NK-92 (cell line): ENCODE data around the gene GRAMD1A.
"Not testable (repeated sequence)": the region's sequence is repeated elsewhere in the genome, so short reads cannot be mapped to it uniquely, and the experiment has no call there.

ENCODE experiments used
- DNase-seq: peaks from one replicate; lab custom pipeline; 2025; ENCODE audit not compliant: unreplicated experiment; lab: John Stamatoyannopoulos, UW

GRAMD1A gene

DNA sequence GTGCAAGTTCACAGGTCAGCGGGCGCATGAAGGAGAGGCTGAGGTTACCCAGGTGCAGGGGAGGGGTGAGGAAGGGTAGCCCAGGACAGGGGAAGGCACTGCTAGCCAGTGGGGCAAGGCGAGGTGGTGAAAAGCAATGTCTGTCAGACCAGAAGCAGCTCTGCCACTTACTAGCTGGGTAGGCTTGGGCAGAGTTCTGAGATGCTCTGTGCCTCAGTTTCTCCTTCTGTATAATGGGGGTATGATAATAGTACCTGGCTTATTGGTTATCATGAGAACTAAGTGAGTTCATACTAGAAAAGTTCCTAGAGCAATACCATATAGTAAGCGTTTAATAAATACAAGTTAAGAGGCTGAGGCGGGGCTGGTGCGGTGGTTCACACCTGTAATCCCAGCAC, 15.8 kb downstream of the GRAMD1A start:
- DNase-seq = no peak

DNA sequence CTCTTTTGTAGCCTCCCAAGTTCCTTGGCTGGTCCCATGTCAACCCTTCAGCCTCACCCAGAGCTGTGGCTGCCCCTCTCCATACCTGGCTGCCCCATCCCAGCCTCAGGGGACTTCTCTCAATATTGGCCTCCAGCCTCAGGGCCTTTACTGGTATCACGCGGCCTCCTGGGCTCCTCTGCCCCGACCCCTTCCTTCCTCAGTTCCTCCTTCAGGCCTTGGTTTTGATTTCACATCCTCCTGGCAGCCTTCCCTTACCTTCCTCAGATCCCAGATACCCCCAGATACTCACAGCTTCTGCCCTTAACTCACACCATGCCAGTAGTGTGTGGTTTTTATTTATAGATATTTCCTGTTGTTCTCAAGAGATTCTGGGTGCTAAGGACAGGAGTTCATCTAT, 17.4 kb downstream of the GRAMD1A start:
- DNase-seq = no peak

DNA sequence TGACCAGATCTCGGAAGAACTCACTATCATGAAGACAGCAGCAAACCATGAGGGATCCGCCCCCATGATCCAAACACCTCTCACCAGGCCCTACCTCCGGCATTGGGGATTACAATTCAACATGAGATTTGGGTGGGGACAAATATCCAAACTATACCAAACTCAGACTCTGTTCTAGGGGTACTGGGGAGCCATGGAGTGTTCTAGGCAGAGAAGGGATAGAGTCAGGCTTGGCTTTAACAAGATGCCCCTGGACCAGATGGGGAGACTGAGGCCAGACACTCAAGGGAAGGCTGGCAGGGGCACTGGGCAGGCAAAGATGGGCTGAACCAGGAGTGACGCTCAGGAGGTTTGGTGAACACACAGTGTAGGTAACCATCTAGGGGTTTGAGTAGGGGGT, 18.3 kb downstream of the GRAMD1A start:
- no peak for DNase-seq

DNA sequence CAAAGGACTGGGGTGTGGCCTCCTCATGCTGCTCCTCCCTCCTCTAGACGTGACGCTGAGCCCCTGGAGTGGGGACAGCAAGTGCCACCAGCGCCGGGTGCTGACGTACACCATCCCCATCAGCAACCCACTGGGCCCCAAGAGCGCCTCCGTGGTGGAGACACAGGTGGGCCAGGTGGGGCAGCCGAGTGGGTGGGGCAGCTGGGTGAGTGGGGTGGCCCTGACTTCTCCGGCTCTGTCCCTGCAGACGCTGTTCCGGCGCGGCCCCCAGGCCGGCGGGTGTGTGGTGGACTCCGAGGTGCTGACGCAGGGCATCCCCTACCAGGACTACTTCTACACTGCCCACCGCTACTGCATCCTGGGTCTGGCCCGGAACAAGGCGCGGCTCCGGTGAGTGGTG, 19.0 kb downstream of the GRAMD1A start:
- DNase-seq = no peak

DNA sequence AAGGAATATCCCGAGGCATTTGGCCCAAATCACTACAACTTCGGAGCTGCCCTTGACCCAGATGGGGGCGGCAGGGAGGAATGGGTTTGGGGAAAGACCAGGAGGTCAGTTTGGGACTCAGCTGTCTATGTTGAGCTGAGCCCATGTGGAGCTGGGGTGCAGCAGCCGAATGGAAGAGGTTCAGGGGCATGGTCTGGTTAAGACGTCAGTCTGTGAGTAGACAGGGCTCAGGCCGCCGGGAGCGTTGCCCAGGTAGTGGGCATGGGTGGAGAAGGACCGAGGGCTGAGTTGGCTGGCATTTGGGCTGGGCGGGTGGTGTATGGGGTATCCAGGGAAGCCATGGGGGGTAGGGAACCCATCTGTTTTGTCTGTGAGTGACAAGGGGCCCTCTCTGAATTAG, 20.9 kb downstream of the GRAMD1A start:
- no peak for DNase-seq

DNA sequence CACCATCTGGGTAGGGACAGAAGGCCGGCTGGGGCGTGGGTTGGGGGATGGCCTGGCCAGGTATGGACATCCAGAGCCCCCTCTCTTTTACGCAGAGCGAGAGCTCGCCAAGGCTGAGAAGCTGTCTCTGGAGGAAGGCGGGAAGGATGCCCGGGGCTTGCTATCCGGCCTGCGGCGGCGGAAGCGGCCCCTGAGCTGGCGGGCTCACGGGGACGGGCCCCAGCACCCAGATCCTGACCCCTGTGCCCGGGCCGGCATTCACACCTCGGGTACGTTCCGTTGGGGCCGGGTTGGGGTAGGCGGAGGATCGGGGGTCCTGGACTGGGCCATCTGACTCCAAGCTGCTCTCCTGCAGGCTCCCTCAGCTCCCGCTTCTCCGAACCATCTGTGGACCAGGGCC, 21.5 kb downstream of the GRAMD1A start:
- no peak for DNase-seq

DNA sequence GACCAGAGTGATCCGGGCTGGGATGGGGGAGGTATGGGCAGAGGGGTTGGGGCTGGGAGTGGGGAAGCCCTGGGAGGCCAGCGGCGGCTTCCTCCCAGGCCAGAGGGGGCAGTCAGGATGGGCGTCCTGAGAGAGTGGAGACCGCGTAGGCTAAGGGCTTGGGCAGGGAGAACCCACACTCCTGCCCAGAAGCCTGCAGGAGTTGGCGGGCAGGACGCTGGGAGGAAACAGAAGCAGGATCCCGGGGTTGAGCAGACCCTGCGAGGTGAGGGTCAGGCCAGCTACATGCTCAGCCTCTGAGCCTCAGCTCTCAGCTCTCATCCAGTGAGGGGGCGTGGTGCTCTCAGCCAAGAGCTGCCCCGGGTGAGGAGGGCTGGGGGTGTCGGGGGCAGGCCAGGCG, 22.3 kb downstream of the GRAMD1A start:
- DNase-seq = no peak

DNA sequence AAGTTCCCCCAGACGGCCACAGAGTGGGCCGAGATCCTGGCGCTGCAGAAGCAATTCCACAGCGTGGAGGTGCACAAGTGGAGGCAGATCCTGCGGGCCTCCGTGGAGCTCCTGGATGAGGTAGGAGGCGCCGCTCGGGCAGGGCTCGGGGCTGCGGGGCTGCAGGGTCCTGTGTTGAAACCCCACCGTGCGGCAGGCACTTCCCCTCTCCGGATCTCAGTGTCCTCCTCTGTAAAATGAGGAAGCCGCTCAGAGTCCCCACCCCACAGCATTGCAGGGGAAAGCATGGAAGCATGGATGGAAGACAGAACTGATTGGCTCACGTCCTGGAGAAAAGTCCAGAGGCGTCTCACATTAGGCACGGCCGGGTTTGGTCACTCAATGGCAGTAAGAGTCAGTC, 23.3 kb downstream of the GRAMD1A start:
- no peak for DNase-seq

DNA sequence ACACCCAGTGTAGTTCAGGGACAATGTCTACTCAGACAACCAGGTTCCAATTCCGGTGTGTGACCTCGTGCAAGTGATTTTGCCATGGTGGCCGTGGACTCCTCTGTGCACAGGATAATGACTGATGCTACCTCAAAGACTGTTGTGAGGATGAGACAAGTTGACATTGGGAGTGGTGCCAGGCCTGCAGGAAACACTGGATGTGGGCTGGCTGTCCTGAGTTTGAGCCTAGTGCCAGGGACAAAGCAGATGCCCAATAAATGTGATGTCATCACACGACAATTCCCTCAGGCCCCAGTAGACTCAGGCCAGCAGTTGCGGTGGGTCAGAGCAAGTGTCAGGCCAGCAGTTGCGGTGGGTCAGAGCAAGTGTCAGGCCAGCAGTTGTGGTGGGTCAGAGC, 24.0 kb downstream of the GRAMD1A start:
- no peak for DNase-seq

DNA sequence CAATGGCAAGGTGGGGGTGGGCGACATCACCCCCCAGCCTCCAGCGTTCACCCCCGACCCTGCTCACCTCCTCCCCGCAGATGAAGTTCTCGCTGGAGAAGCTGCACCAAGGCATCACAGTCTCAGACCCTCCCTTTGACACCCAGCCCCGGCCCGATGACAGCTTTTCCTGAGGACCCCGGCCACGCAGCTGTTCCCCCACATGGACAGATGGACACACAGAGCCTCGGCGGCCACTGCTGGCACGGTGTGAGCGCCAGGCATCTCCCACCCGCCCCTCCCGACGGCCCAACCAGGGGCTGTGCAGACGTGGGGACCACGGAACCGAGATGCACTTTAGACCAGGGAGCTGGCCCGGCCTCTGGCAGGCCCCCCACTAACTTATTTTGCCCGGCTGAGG, 25.8 kb downstream of the GRAMD1A start:
- DNase-seq = no peak

DNA sequence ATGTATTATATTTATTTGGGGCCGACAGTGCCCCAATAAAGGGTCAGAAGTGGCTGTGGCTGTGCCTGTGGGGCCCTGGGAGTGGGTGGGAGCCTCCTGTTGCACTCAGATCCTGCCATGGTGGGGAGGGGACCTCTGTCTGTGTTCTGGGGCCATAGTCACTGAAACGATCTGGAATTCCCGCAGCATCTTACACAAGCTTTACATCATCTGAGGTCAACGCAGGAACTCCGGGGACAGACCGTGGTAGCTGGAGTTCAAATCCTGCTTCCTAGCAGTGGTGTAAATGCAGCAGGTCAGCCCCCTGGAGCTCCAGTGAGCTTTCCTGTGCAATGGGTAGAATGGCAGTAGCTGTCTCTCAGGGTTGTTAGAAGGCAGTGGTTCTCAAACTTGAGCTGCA, 26.3 kb downstream of the GRAMD1A start:
- DNase-seq = no peak

DNA sequence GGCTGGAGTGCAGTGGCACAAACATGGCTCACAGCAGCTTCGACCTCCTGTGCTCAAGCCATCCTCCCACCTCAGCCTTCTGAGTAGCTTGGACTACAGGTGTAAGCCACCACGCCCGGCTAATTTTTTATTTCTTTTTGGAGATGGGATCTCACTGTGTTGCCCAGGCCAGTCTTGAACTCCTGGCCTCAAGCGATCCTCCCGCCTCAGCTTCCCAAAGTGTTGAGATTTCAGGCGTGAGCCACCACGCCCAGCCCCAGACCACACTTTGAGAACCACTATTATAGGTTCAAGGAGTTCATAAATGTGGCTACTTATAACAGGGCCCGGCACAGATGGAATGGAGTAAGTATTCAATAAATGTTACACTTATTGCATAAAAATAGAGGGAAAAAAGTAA, 26.9 kb downstream of the GRAMD1A start:
- DNase-seq = no peak

DNA sequence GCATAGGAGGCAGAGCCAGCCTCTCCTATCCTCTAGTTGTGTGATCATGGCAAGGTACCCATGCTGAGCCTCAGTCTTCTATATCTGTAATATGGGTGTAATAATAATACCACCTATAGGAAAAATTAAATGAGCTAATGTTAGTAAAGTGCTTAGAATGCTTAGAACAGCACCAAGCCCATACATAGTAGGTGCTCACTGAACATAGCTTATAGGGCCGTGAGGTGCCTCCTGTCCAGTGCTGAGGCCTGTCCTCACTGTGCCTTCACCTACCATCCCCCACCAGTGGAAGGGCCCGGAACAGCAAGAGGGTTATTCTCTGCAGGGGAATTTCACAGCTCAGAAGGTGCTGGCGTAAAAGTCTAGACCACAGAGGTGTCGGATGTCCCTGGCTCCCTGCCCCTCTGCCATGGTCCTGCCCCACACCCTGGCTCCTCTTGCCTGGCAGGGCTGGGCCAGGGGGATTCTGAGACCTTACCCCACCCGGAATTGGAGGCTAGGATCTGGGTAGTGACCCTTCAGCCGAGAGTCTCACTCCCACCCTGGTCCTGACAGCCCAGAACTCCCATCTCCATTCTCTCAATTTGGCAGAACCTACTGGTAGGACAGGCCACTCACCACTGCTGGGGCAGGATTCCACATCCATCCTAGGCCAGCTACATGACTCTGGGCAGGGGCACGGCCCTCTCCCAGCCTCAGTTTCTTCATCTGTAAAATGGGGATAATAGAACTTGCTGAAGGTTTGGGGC, 27.9 kb downstream of the GRAMD1A start:
- no peak for DNase-seq

DNA sequence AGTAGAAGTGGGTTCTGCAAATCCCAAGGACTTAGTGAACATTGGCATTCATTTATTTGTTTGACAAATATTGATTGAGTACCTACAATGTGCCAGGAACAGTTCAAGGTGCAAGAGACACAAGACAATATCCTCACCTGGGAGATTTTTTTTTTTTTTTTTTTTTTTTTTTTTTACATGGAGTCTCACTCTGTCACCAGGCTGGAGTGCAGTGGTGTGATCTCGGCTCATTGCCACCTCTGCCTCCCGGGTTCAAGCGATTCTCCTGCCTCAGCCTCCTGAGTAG, 28.4 kb downstream of the GRAMD1A start:
- DNase-seq = not testable (repeated sequence)

DNA sequence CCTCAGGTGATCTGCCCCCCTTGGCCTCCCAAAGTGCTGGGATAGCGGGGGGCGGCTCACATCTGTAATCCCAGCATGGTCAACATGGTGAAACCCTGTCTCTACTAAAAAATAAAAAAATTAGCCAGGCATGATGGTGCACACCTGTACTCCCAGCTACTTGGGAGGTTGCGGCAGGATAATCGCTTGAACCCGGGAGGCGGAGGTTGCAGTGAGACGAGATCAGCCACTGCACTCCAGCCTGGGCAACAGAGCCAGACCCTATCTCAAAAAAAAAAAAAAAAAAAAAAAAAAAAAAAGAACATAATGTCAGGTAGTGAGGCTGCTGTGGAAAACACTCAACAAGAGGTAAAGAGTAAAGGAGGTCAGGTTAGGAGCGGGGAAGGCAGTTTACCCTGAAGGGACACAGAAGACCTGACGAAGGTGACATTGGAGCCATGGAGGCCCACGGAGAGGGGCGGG, 29.2 kb downstream of the GRAMD1A start:
- DNase-seq = not testable (repeated sequence)

DNA sequence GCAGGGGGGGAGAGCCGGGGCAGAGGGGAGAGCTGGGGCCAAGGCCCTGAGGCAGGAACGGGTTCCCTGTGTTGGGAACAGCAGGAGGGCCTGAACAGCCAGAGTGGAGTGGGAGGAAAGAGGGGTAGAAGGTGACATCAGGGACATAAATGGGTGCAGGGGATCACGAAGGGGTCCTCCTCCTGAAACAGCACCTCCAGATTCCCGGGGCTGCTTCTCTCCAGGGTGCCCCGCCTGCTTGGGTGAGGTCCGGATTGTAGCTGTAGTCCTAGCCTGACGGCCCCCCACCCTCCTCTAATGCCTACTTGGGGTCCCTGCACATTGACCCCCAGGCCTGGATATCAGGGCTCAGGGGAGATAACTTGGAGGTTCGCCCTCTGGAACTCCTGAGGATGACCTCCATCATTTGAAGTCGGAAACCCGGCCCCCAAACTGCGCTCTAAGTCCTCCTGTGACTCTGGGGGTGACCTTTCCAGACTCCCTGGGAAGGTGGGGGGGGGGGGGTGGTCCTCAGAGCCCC, 29.7 kb downstream of the GRAMD1A start:
- DNase-seq = no peak

DNA sequence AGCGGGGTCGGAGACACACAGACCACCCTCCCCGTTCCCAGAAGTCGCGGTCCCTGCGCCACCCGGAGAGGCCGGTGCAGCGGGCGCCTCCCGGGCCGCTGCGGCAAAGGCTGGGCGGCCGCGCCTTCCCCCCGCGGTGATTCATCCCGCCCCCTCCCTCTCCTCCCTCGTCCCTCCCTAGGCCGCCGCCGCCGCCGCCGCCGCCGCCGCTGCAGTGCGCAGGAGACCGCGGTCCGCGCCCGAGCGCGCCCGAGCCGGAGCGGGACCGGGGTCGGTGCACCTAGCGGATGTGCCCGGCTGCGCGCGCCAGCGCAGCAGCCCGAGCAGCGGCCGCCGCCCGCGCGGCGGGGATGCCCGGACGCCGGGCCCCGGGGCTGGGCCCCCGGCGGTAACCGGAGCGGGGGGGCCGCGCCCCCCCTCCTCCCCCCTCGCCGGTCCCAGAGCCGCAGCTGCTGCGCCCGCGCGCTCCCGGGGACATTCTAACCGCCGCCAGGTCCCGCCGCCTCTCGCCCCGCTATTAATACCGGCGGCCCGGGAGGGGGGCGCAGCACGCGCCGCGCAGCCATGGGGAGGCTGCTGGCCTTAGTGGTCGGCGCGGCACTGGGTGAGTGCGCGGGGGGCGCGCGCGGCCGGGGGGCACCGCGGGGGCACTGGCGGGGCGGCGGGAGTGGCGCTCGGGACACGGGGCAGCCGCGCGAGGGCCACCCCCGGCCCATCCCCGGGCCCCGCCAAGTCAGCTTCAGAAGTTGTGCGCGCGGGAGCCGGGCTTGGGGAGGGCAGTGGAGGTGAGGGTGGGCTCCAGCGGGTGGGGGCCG, 30.3 kb downstream of the GRAMD1A start, which contains the start of gene SCN1B:
TSS of gene SCN1B (plus strand) at position 214 of the 815 bp plus-strand sequence. CDS start at position 565, 351 bp downstream.
- DNase-seq = no peak

DNA sequence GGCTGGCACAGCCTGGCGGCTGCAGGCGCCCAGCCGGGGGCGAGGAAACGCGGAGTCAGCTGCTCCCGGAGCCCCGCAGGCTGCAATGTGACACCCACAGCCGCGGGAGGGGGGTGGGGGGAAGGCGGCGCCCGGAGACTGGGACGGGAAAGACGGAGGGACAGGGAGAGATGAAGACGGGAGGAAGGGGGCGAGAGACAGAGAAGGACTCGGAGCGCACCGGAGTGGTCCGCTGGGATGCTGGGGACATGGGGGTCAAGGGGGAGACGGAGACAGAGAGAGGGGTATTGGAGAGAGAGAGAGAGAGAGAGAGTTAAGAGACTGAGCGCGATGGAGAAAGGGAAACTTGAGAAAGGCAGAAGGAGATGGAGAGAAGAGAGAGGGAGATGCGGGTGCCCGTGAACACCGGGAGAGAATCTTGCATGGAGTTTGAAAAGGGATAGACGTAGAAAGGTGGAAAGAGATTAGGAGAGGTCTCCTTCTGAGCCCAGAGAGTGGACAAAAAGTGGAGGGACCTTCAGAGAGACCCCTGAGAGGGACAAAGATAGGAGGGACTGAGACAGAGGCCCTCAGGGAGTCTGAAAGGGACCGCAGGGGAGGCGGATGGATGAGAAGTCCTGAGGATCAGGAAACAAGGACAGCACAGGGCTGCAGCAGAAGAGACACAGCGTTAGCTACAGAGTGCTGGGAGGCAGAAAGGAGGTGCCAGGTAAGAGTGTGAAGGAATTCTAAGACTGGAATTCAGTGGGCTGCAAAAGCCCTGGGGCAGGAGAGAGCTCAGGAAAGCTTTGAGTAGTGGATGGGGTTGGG, 31.2 kb downstream of the GRAMD1A start:
- DNase-seq = no peak

DNA sequence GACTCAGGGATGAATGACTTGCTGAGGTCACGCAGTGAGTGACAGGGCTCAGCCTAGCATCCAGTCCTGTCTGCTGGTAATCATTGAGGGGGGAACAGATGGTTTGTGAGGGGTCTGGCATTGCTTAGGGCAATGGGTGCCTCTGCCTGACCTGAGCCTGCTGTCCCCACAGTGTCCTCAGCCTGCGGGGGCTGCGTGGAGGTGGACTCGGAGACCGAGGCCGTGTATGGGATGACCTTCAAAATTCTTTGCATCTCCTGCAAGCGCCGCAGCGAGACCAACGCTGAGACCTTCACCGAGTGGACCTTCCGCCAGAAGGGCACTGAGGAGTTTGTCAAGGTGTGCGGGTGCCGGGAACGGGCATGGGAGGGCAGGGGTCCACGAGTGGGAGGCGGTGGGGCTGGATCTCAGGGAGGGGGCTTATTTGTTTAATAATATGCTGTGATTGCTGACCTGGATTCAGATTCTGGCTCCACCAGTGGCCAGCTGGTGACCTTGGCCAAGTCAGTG, 32.3 kb downstream of the GRAMD1A start:
- no peak for DNase-seq

DNA sequence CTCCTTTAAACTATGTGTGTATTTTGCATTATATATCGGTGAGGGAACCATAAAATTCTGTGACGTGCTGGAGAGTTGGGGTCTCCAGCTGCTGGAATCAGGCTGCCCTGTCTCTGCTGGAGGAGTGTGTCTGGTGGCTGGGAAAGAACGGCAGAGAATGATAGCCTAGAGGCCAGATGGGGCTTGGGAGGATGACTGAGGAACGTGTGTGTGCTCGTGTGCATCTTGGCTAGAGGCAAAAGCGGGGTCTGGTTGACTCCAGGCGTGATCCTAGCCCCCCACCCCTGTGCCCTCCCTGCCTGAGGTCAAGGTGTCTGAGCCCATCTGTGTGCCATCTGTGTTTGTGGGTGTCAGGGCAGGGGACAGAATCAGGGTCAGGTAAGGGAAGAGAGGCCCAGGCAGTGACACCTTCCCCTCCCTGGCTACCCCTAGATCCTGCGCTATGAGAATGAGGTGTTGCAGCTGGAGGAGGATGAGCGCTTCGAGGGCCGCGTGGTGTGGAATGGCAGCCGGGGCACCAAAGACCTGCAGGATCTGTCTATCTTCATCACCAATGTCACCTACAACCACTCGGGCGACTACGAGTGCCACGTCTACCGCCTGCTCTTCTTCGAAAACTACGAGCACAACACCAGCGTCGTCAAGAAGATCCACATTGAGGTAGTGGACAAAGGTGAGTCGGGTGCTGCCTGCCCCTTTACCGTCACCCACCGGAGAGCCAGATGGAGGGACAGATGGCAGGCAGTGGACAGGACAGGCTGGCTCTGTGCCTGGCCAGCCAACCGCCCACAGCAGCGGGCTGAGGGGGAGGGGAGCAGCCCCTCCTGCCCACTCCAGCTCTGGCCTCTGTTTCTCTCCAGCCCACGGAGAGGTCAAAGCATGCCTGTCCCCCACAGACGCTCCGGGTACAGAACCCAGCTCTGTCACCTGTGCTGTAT, 33.2 kb downstream of the GRAMD1A start:
- DNase-seq = no peak
